Stimulated activated CD8-positive, alpha-beta memory T cell treated with anti-CD3 and anti-CD28 coated beads, Interleukin-12 subunit alpha, Interleukin-12 subunit beta, amount 100 ng/mL, for 1 hour (primary cell): ENCODE measurements around the gene B4GALNT4.
"Not testable (repeated sequence)": the region's sequence is repeated elsewhere in the genome, so short reads cannot be mapped to it uniquely, and the experiment has no call there.

Experiments
- DNase-seq: peaks from one replicate; pipeline ENCODE4 v3.0.0-alpha.2; 2020; ENCODE audit warnings: low read depth

The B4GALNT4 gene

GRCh38 chr11:369336-370018, at the start of gene B4GALNT4:
Gene B4GALNT4, plus strand, starts transcription at chr11:369499. Its CDS starts 305 bp downstream, at chr11:369804.
- DNase-seq: no peak

- DNase-seq: not testable (repeated sequence)
Measured at GRCh38 chr11:319888-320273, 49.4 kb upstream of the B4GALNT4 start.

DNA sequence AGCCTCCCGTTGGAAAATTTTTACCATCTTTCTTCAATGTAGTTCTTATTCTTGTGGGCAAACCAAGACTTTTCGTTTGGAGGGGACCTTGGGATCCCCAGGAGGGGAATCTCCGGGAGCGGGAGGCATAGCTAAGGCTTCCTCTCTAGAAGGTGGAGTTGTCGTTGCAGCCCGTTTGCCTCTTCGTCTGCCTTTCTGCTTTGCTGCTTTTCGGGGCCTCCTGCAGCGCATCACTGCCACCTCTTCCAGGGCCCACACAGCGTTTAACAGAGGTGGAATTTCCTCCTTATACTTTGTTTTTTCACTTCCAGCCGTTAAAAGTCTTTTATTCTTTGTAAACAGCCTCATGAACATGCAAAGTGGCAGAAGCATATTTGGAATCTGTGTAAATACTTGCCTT, 45.1 kb upstream of the B4GALNT4 start:
- DNase-seq: no peak

GRCh38 chr11:324593-325517, 44.4 kb upstream of the B4GALNT4 start:
- DNase-seq: not testable (repeated sequence)

DNA sequence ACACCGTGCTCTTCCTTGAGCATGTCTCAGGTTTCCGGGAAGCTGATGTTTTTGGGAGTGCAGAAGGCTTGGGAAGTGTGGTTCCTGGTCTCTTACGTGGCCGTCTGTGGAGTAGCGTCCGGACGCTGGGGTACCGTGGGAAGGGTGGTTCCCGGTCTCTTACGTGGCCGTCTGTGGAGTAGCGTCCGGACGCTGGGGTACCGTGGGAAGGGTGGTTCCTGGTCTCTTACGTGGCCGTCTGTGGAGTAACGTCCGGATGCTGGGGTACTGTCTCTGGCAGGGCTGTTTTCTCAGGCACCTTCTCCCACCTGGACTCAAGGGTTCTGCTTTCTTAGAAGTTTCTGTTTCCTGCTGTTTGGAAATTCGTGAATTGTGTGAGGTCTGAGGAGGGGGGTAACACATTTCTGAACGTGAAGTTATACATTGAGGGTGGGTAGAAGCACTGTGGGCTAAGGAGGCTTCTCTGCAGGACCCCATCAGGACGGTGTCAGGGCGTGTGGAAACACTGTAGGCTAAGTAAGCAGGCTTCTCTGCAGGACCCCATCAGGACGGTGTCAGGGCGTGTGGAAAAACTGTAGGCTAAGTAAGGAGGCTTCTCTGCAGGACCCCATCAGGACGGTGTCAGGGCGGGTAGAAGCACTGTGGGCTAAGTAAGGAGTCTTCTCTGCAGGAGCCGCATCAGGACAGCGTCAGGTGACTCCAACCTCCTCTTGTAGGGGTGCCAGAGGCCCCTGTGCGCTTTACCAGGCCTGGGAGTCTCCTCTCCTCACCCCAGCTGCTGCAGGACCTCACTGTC, 43.3 kb upstream of the B4GALNT4 start:
- DNase-seq: no peak

GRCh38 chr11:326592-326841, 42.8 kb upstream of the B4GALNT4 start:
- DNase-seq: no peak

DNA sequence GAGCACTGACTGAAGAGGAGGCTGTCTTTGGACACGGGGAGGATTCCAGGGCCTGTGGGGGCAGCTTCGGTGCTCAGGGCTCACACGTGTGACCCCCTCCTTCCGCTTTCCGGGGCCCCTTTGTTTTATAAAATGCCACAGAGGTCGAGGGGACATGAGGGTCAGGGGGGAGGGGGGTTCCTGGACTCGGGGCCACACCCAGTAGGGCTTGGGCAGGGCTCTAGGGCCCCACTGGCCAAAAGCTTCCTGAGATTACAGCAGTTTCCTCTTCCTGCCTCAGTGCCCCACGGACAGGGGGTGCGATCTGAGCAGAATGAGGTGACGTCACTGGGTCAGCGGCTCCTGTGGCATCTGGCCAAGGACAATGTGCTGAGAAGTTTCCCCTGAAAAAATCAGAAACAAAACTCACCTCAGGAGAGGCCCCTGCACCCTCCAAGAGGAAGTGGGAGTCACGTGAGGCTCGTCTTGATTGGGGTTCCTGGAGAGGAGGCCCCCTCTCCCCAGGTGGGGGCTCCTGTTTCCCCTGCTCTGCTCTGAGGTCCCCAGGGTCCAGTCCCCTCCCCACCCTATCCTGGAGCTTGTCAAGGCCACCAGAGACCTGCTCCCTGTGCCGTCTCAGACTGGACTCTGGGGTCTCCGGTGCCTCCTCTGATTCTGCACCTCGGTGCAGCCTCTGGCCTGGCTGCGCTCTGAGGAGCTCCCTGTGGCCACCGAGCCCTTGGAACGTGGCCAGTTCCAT, 42.3 kb upstream of the B4GALNT4 start:
- peak; percentile 44 for DNase-seq

GRCh38 chr11:327581-327923, 41.7 kb upstream of the B4GALNT4 start:
- no peak for DNase-seq

DNA sequence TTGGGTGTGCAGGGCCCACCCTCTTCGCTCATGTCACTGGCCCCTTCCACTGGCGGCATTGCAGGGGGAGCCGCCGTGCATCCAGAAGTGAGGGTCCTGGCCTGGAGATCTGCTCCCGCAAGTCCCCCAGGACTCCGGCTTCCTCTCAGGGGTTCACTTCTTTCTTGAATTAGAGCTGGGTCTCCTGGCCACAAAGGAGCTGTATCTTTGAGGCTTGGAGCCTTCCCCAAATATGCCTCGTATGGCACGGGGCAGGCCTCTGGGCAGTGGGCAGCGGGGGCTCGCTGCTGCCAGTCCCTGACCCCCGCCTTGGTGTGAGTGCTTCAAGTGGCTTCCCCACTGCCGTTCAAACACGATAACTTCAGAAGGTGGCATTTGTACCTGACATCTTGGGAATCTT, 41.3 kb upstream of the B4GALNT4 start:
- DNase-seq: no peak

- not testable (repeated sequence) for DNase-seq
Measured at GRCh38 chr11:328516-329100, 40.7 kb upstream of the B4GALNT4 start.

DNA sequence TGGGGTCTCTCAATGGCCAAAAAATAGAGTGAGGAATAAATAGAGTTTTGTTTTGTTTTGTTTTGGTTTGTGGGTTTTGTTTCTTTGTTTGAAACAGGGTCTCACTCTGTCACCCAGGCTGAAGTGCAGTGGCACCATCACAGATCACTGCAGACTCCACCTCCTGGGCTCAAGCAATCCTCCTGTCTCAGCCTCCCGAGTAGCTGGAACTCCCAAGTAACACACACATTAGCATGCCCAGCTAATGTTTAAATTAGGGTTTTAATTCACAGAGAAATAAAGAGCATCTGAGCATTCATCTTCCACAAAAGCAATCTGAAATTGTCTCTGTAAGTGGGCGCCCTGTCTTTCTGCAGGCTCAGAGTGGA, 39.4 kb upstream of the B4GALNT4 start:
- no peak for DNase-seq

- no peak for DNase-seq
Measured at GRCh38 chr11:330307-330693, 39.0 kb upstream of the B4GALNT4 start.

DNA sequence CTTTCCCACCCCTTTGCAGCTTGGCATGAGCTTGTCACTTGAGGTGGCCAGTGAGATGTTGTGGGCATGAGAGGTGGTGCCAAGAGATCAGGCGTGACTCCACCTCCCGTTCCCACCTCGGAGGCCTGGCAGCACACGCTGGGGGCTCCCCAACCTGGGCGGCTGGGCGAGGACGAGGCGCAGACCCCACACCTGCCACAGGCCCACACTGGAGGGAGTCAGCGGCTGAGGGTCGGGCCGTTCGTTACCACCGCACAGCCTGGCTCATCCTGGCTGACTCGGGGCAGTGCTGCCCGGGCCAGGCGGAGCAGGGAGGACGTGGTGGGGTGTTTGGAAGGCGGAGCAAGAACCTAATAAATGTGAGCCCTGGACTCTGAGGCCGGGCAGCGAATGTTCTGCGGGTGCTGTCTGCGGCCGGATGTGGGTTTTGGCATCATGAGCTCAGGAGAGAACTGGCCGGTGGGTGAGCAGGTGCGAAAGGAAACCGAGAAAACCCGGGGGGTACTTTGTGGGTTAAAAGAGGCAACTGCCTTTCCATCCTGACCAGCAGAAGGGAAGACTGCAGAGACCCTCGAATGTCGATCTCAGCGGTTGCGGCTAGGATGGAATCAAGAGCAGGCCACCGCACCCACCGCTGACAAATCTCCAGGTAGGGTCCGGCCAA, 38.5 kb upstream of the B4GALNT4 start:
- no peak for DNase-seq

DNA sequence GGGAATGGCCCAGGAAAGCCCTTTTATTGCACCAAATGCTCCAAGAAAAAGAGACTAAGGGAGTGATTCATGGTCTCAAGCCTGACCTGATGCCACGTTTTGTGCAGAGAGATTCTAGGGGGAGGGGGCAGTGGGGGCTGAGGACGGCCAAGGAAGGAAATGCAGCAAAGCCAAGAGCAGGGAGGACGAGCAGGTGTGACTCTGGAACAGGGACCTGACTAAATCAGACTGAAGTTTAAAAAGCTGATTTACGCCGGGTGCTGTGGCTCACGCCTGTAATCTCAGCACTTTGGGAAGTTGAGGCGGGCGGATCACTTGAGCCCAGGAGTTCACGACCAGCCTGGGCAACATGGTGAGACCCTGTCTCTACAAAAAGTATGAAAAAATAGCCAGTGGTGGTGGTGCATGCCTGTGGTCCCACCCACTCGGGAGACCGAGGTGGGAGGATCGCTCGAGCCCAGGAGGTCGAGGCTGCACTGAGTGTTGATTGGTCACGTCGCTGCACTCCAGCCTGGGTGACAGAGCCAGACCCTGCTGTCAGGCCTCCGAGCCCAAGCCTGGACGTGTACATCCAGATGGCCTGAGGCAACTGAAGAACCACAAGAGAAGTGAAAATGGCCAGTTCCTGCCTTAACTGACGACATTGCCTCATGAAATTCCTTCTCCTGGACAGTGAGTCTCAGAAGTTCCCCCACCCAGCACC, 37.8 kb upstream of the B4GALNT4 start:
- DNase-seq: no peak

- no peak for DNase-seq
Measured at GRCh38 chr11:332651-333480, 36.4 kb upstream of the B4GALNT4 start.

- not testable (repeated sequence) for DNase-seq
Measured at GRCh38 chr11:333616-334263, 35.6 kb upstream of the B4GALNT4 start.

DNA sequence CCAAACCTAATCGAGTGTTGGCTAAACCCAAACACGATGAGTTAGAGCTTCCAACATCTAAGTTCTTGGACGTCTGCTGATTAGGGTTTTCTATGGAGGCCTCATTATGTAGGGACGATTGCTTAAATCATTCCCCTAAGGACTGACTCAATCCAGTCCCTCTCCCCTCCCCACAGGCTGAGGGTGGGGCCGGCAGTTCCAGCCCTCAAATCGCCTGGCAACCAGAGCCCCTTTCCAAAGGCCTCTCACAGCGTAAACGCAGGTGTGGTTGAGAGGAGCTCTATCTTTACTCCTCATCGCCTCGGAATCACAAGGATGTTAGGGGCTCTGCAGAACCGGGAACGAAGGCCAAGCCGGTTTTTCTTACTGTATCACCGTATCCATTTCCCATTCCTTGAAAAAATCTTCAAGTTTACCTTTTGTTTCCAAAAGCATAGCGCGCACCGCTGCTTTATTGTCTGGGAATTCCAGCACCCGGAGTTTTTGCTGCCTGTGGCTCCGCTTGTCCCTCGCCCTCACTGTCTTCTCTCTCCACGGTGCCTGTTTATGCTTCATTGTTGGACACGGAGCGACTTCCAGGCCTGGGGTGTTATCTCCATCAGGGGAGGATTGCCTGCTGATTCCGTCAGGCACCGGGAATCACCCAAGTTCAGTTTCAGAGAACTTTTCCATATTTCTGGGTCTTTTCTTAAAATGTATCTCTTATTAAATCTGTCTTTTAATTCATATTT, 34.9 kb upstream of the B4GALNT4 start:
- DNase-seq: no peak
